GM12891 (cell line): ENCODE measurements around the gene ZMIZ1. TPM values are rescaled to one million over a fixed set of nuclear protein-coding genes. Genes with fewer than 3 reads are reported as not detected.
A peak's percentile ranks its signal among the peaks of the same experiment; 100 is the strongest.

Experiments used
- DNase-seq: peaks from one replicate; pipeline ENCODE4 v3.0.0; 2011; ENCODE audit warnings: low spot score; ENCODE audit not compliant: insufficient read length
- FAIRE-seq: peaks from 2 replicates; lab custom pipeline; 2011; peaks lifted over from hg19 to GRCh38; lab: Jason Lieb, UNC
- PAX5 ChIP-seq: IDR thresholded peaks from 2 replicates; pipeline ENCODE4 v1.6.1; 2011; ENCODE audit warnings: low read length, moderate library complexity, mild to moderate bottlenecking; ENCODE audit not compliant: insufficient read depth, severe bottlenecking
- POLR2A ChIP-seq: IDR thresholded peaks from 2 replicates; pipeline ENCODE4 v1.6.1; 2011; ENCODE audit warnings: low read depth, low read length, control low read depth
- POLR2AphosphoS5 ChIP-seq: IDR thresholded peaks from 2 replicates; pipeline ENCODE4 v1.6.1; 2011; ENCODE audit warnings: low read depth, low read length, control low read depth
- POU2F2 ChIP-seq: IDR thresholded peaks from 2 replicates; pipeline ENCODE4 v1.6.1; 2011; ENCODE audit warnings: low read depth, mild to moderate bottlenecking, control low read depth, low read length, moderate library complexity
- SPI1 ChIP-seq: IDR thresholded peaks from 2 replicates; pipeline ENCODE4 v1.6.1; 2011; ENCODE audit warnings: low read depth, low read length, control low read depth
- TAF1 ChIP-seq: IDR thresholded peaks from 2 replicates; pipeline ENCODE4 v1.6.1; 2011; ENCODE audit warnings: low read depth, low read length, control low read depth
- polyA plus RNA-seq: library from polyadenylated mRNA; unstranded; fragments of >200 nt; gene quantifications from one replicate; pipeline ENCODE4 v1.2.1, GENCODE V29; 2012; ENCODE audit warnings: low read depth, missing spikeins, inconsistent platforms; ENCODE audit not compliant: missing spikeins

The ZMIZ1 gene
- 21.2 TPM for polyA plus RNA-seq

GRCh38 chr10:79068562-79069324, at the start of gene ZMIZ1:
Gene ZMIZ1 (plus strand): TSS chr10:79068966. CDS start chr10:79201633, 132,667 bp downstream.
- DNase-seq (peak; percentile 85), FAIRE-seq (peak; percentile 75)
- TF ChIP-seq POLR2A, result no peak
- TF ChIP-seq TAF1, result no peak
- no peak for TF ChIP-seq PAX5
- no peak for TF ChIP-seq POLR2AphosphoS5
- no peak for TF ChIP-seq POU2F2
- TF ChIP-seq SPI1, result no peak

GRCh38 chr10:79019441-79020014, 49.2 kb upstream of the ZMIZ1 start:
- TF ChIP-seq POLR2A (no peak), SPI1 (no peak), TAF1 (no peak), PAX5 (no peak), POU2F2 (no peak), POLR2AphosphoS5 (no peak)
- DNase-seq (no peak), FAIRE-seq (no peak)

- TF ChIP-seq SPI1, result no peak
- TF ChIP-seq POU2F2, result no peak
- TF ChIP-seq PAX5, result no peak
- no peak for TF ChIP-seq TAF1
- no peak for TF ChIP-seq POLR2A
- no peak for TF ChIP-seq POLR2AphosphoS5
- DNase-seq (no peak), FAIRE-seq (no peak)
Observed at GRCh38 chr10:79020015-79020491, 48.7 kb upstream of the ZMIZ1 start.

GRCh38 chr10:79020605-79021004, 48.2 kb upstream of the ZMIZ1 start:
- DNase-seq (no peak), FAIRE-seq (no peak)
- TF ChIP-seq TAF1 (no peak), POLR2A (no peak), POLR2AphosphoS5 (no peak), SPI1 (no peak), PAX5 (no peak), POU2F2 (no peak)

- FAIRE-seq (no peak), DNase-seq (no peak)
- no peak for TF ChIP-seq TAF1
- TF ChIP-seq PAX5, result no peak
- no peak for TF ChIP-seq SPI1
- no peak for TF ChIP-seq POU2F2
- TF ChIP-seq POLR2AphosphoS5, result no peak
- no peak for TF ChIP-seq POLR2A
Observed at GRCh38 chr10:79021331-79021907, 47.3 kb upstream of the ZMIZ1 start.

GRCh38 chr10:79021948-79022499, 46.7 kb upstream of the ZMIZ1 start:
- DNase-seq, result no peak
- FAIRE-seq, result no peak
- TF ChIP-seq POU2F2, result no peak
- no peak for TF ChIP-seq PAX5

GRCh38 chr10:79022565-79023230, 46.1 kb upstream of the ZMIZ1 start:
- DNase-seq (no peak), FAIRE-seq (no peak)

GRCh38 chr10:79023240-79024162, 45.3 kb upstream of the ZMIZ1 start:
- DNase-seq, result no peak
- FAIRE-seq, result peak; percentile 45
- TF ChIP-seq SPI1 (peak; percentile 49), POU2F2 (no peak), PAX5 (no peak), POLR2A (no peak), TAF1 (no peak), POLR2AphosphoS5 (no peak)

More at GRCh38 chr10:79022565-79023230, 46.1 kb upstream of the ZMIZ1 start:
- TF ChIP-seq POU2F2, result no peak
- no peak for TF ChIP-seq PAX5
- TF ChIP-seq POLR2A, result no peak
- no peak for TF ChIP-seq TAF1

GRCh38 chr10:79024296-79024695, 44.5 kb upstream of the ZMIZ1 start:
- TF ChIP-seq PAX5 (no peak), TAF1 (no peak), SPI1 (no peak), POU2F2 (no peak), POLR2A (no peak), POLR2AphosphoS5 (no peak)
- FAIRE-seq (no peak), DNase-seq (no peak)
